Measurements from ENCODE around the gene SPOCK1.

SPOCK1 gene

DNA sequence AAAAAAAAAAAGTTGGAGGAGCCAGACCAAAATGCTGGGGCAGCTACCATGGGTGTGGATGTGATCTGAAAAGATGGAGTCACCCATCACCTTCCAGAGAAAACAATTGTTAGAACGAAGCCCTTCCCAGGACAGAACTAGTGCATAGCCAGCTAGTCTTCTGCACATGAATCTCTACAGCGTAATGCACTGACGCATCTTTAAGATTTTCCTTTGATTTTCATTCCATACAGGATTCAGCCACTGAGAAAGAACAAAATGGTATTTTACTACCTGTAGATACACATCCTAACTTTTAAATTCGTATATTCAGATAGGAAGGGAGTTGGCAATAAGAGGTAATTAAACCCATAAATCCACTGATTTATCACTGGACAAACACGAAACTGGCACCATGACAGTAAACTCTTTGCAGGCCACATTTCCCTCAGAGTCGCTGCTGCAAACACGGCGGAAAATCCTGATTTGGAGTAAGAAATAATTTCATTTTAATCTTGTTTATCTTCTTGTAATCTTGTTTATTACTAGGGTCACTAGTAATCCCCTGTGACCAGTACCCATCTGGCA lies 206.6 kb downstream of the SPOCK1 start:
- DNase-seq (ENCODE audit: low spot score): no peak

DNA sequence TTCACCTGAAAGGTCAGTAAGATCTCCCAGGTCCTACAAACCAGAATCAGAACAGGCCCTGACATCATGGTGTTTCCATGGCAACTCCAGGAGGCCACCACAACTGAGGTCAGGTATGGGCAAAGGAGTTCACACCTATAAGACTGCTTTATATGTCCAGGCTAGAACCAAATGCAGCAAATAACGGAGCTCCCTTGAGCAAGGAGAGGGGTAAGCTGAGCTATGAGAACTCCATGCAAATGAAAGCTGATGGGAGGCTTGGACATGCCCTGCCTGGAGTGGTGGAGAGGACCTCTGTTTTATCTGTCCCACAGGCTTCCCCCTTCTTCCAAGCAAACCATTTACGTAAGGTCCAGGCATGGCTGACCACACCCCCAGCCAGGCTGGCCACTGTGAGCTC lies 207.7 kb downstream of the SPOCK1 start:
- DNase-seq (ENCODE audit: low spot score): no peak

DNA sequence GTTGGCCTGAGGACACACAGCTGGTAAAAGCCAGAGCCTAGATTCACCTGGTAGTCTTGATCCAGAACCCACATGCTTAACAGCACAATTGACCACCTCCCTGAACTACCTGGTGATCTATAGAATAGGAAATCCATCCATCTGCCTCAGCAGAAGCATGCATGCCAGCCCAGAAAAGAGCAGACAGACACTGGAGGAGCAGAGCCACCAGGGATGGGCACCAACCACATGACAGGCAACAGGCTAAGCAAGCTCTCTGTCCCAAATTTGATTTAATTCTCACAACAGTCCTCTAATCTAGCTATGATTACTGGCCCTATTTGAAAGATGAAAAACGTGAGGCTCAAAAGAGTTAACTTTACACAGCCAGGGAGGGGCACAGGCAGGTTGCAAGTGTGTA lies 208.1 kb downstream of the SPOCK1 start:
- no peak for DNase-seq (ENCODE audit: low spot score)

- no peak for DNase-seq (ENCODE audit: low spot score)
Measured at GRCh38 chr5:137290373-137290772, 208.8 kb downstream of the SPOCK1 start.

- DNase-seq (ENCODE audit: low spot score): no peak
Measured at GRCh38 chr5:137289856-137290255, 209.3 kb downstream of the SPOCK1 start.

- DNase-seq (ENCODE audit: low spot score): no peak
Measured at GRCh38 chr5:137287569-137287968, 211.6 kb downstream of the SPOCK1 start.

DNA sequence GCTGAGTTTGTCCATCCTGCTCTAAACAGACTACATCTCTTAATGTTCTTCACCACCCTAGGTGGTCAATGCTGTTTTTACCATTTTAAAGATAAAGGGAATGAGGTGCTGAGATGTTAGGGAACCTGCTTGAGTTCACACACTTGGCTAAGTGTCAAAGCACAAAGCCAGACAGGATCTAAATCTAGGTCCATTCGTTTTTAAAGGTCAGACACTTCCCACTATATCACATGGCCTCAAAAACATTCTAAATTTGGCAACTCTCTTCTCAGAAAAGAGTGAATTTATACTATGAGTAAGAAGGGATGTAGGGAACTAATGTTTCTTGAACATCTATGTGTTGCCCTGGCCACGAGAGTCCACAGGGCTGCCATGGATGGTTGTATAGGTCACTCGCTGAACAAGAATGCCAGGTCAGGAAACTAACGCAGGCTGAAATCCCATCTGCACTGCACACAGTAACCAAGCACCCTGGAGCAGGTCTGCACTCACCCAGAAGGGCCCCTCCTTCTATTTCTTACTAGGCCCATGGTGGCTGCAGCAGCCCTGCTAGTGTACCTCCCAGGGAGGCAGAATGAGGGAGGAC lies 213.0 kb downstream of the SPOCK1 start:
- no peak for DNase-seq (ENCODE audit: low spot score)

DNA sequence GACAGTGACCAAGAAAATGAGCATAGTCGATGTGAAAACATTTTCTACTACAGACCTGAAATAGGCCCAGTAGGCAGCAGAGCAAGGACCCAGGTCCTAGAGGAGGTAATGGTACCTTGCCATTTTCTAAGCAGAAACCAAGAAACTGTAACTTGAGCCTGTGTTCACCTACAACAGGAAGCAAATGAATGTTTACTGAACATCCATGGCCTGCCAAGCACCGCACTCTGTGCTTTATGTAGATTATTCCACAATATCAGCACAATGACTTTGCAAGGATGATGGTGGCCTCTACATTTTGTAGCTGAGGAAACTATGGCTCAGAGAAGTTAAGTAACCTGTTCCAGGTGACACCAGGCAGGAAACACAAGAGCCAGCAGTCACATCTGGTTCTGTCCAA lies 215.3 kb downstream of the SPOCK1 start:
- DNase-seq (ENCODE audit: low spot score): no peak

DNA sequence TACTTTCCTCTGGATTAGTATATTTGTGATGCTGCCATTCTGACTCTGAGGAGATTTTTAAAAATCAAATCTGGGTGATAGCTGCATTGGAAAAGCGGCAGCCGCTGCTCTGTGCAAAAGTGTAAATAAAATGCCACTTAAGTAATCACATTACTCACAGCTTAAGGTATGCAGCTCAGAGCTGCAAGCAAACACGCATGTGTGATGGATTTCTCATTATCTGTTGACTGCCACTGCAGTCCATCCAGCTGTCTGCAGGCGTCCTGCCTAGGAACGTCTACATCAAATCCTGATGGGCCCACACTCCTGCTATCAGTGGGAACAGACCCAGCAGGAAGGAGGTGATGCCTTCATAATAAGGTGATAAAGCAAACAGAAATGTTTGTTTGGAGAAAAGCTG lies 216.9 kb downstream of the SPOCK1 start:
- DNase-seq (ENCODE audit: low spot score): no peak

- no peak for DNase-seq (ENCODE audit: low spot score)
Measured at GRCh38 chr5:137281201-137281600, 217.9 kb downstream of the SPOCK1 start.

- DNase-seq (ENCODE audit: low spot score): no peak
Measured at GRCh38 chr5:137280656-137281055, 218.5 kb downstream of the SPOCK1 start.

GRCh38 chr5:137279521-137280231 lies 219.4 kb downstream of the SPOCK1 start:
- DNase-seq (ENCODE audit: low spot score): no peak

DNA sequence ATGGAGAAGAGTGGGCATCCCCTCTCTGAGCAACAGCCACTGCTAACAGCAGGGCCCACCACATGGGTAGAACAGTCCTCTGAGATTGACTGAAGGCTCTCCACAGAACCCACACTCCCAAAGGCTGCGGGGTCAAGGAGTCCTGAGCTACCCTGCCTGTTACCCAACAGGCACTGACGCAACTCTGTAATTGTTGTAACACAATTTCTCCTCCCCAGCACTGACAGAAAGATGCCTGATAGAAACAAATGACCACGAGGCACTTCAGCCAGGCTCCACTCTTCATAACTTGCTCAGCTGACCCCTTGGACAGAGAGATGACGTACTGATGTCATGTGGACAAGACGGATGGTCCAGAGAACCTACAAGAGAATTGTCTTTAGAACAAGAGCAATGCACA lies 220.7 kb downstream of the SPOCK1 start:
- DNase-seq (ENCODE audit: low spot score): no peak

- DNase-seq (ENCODE audit: low spot score): no peak
Measured at GRCh38 chr5:137275083-137275482, 224.0 kb downstream of the SPOCK1 start.

DNA sequence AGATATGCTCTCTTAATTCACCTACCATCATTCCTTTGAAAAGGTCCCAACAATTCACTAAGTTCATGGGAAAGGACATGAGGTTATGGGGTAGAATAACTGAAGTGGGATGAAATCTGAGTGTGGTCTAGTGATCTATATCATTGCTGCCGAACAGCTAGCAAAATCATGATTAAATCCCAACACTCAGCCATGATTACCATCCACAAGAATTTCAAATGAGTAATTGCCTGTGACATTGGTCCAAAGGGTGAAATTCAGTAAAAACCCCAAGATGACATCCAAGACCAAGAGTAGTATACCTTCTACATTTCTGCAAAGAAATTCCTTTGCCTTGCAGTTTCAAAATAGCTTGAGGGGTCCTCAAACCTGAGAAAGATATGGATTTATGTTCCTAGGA lies 225.6 kb downstream of the SPOCK1 start:
- no peak for DNase-seq (ENCODE audit: low spot score)

GRCh38 chr5:137272831-137273230 lies 226.3 kb downstream of the SPOCK1 start:
- no peak for DNase-seq (ENCODE audit: low spot score)

DNA sequence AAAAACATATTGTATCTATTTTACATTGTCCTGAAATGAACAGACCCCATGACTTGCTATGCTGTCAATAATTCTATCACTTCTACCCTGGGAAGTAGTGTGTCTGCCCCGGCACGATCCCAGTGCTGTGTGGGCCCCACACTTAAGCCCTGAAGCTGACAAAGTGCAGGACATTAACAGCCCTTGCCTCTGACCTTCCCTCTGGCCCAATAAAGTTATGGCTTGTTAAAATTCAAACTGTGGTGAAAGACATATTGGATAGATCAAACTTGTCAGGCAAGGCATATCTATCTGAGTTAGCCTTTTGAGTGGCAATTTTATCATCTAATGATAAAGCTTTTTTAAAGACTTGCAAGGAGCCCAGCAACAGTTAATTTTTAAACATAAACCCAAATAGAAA lies 229.2 kb downstream of the SPOCK1 start:
- no peak for DNase-seq (ENCODE audit: low spot score)

DNA sequence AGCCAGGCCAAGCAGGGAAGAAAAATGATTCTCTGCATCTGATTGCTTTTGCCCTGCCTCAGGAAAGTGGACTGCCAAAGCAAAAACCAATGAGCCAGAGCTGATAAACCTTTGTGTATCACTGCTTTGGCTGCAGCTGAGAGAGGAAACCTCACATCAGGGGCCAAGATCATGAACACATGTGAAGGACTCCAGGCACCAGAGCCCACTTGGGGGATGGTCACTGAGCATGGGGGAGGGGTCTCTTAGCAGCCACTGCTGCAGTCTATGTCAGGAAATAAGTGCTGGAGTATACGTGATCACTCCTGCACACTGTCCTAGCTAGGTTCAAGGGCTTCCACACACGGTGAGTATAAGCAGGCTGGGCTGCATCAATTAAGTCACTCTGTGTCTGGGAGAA lies 229.9 kb downstream of the SPOCK1 start:
- no peak for DNase-seq (ENCODE audit: low spot score)

DNA sequence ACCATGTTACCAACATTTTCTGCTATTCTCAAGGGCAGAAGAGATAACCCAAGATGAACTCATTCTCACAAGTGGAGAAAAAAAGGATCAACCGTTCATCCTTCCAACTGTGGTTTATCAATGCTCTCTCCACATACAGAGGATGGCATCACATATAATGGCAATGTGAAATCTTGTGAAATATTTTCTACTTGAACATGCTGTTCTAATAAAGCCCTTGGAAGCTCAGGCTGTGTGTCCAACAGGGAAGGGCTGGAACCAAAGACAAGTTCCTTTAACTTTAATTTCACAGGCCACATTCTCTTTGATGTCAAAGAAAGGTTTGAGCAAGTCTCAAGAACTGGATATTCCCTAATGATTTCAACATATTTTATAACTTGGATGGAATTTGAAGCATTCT lies 230.5 kb downstream of the SPOCK1 start:
- DNase-seq (ENCODE audit: low spot score): no peak

- no peak for DNase-seq (ENCODE audit: low spot score)
Measured at GRCh38 chr5:137266186-137266585, 232.9 kb downstream of the SPOCK1 start.

- DNase-seq (ENCODE audit: low spot score): no peak
Measured at GRCh38 chr5:137265457-137265856, 233.7 kb downstream of the SPOCK1 start.

GRCh38 chr5:137264573-137264972 lies 234.6 kb downstream of the SPOCK1 start:
- no peak for DNase-seq (ENCODE audit: low spot score)

GRCh38 chr5:137264041-137264440 lies 235.1 kb downstream of the SPOCK1 start:
- no peak for DNase-seq (ENCODE audit: low spot score)

Data from hematopoietic multipotent progenitor cell treated with erythropoietin and hydrocortisone succinate and interleukin-3 and kit ligand, for 17 days (in vitro differentiated cells).